GM18868 (cell line): ENCODE measurements around the gene NLGN4X.

Source experiments
- ATAC-seq: cut with Tn5 transposase; IDR thresholded peaks from one replicate; pipeline ENCODE4 v1.9.1; 2021; ENCODE audit warnings: mild to moderate bottlenecking, moderate library complexity; ENCODE audit not compliant: unreplicated experiment

NLGN4X gene

GRCh38 chrX:6159468-6159867, 69.2 kb downstream of the NLGN4X start:
- ATAC-seq: no peak

GRCh38 chrX:6151971-6152370, 76.7 kb downstream of the NLGN4X start:
- no peak for ATAC-seq

GRCh38 chrX:6149060-6149872, 79.4 kb downstream of the NLGN4X start:
- ATAC-seq: no peak

- ATAC-seq: no peak
Measured at GRCh38 chrX:6134255-6134654, 94.4 kb downstream of the NLGN4X start.

DNA sequence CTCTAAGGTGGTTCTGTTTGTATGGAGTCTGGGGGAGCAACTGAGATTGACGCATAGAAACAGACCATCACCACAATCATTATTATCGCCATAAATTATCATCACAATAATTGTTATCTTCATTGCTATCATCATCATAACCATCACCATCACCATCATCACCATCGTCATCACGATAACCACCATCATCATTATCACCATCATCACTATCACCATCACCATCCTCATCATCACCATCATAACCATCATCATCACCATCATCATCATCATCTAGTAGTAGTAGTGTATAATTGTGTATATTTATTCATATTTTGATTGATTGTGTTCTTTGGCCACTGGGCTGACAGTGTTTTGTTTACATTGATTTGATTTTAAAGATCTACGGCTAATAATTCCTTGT, 95.7 kb downstream of the NLGN4X start:
- no peak for ATAC-seq

DNA sequence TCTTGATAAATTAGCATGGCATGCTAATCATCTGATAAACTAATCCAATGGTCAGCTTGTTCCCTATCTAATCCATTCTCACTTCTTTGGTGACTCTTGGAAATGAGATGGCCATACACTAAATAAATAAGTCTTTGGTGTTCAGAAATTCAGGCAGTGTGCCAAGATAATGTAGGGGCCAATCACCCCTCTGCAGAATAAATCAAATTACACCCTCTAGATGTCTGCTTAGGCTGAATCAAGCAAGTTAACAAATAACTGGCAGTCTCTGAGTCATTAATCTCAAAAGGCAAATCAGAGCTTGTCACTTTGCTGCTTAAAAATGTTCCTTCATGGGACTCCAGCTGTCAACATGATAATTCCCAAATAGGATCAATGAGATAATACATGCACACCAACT, 97.4 kb downstream of the NLGN4X start:
- ATAC-seq: no peak

GRCh38 chrX:6129195-6129594, 99.5 kb downstream of the NLGN4X start:
- no peak for ATAC-seq

DNA sequence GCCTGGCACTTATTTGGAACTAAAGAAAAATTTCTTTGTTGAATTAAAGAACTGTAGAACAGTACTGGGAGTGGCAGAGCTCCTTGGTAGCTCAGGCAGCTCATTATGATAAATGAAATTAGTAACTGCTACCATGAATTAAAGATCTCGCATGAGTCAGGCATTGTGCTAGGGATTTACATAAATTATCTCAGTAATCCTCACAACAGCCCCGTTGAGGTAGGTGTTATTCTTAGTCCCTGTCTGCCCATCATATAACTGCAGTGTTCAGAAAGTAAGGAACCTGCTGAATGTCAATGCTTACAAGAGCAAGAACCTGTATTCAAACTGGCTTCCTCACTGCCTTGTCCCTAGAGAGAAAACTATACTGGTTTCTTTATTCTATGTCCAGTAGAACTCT, 108.3 kb downstream of the NLGN4X start:
- ATAC-seq: no peak

DNA sequence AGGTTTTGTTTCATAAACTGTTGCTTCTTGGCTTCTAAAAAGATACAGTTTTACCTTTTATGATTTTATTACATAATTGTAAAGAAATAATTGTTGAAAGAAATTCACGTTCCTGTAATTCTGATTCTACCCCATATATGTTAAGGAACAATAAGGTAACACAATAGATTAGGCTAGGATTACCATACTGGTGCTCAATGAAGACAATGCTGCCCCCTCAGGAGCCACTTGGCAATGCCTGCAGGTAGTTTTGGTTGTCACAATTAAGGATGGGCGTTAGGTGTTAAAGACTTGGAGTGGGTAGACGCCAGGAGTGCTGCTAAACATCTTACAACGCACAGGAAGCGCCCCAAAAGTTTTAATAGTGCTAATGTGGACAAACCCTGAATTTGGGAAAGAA, 133.2 kb downstream of the NLGN4X start:
- no peak for ATAC-seq

- no peak for ATAC-seq
Measured at GRCh38 chrX:6074532-6074931, 154.1 kb downstream of the NLGN4X start.

- no peak for ATAC-seq
Measured at GRCh38 chrX:6071731-6072130, 156.9 kb downstream of the NLGN4X start.

- ATAC-seq: no peak
Measured at GRCh38 chrX:6067600-6067999, 161.1 kb downstream of the NLGN4X start.

- ATAC-seq: no peak
Measured at GRCh38 chrX:6053141-6053540, 175.5 kb downstream of the NLGN4X start.

DNA sequence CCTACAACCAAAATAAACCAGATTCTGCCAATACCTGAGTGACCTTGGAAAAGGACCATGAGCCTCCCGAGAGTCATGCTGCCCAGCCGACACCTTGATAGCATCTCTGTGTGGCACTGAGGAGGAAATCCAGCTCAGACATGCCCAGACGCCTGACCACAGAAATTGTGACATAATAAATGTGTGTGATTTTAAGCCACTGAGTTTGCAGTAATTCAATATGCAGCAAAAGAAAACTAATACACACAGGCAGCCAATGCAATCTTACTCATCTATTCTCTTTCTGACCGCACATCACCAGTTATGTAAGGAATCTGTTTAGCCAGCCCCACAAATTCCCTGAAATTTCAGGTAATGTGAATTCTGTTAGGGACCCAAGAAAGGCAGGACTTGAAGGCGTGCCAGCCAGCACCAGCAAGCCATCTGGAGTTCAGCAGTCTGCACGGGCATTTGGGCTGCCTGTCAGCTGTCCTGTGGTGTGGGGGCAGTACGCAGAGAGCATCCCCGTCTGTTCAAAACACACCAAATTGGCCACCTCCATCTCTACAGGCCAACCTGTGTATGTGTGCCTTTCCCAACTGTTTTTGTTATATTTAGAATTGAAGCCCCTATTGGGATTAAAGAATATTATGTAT, 176.4 kb downstream of the NLGN4X start:
- ATAC-seq: no peak

DNA sequence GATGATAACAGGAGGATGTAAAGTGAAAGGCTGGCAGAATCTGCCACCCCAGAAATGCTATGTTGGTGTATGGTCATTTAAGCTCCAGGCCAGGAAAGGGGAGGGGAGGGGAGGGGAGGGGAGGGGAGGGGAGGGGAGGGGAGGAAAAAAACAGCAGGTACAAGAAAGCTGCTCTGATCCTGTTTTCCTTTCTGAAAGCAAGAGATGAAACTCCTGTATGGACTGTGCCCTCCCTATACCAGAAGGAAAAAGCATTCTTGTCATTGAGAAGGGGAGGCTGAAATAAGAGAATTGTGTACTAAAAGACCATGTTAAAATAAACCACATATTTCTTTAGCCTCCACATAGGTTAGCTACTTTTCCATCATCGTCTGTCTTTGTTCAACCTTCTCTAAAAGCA, 179.5 kb downstream of the NLGN4X start:
- ATAC-seq: no peak

- ATAC-seq: no peak
Measured at GRCh38 chrX:6041630-6042029, 187.0 kb downstream of the NLGN4X start.

- no peak for ATAC-seq
Measured at GRCh38 chrX:6029014-6029413, 199.7 kb downstream of the NLGN4X start.

GRCh38 chrX:6026980-6027379, 201.7 kb downstream of the NLGN4X start:
- ATAC-seq: no peak

- no peak for ATAC-seq
Measured at GRCh38 chrX:6026429-6026828, 202.2 kb downstream of the NLGN4X start.

DNA sequence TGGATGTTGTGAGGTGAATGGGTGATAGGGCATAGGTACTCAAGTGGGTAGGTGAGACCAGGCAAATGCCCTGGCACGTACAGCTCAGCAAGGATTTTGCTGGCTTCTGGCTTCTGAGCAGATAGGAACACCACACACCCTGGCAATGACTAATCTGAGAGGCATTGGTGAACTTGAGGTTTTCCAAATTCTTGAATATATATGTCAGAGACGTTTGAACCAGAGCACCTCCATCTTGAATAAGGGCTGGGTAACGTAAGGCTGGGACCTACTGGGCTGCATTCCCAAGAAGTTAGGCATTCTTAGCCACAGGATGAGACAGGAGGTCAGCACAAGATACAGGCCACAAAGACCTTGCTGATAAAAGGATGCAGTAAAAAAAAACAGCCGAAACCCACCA, 204.5 kb downstream of the NLGN4X start:
- no peak for ATAC-seq

DNA sequence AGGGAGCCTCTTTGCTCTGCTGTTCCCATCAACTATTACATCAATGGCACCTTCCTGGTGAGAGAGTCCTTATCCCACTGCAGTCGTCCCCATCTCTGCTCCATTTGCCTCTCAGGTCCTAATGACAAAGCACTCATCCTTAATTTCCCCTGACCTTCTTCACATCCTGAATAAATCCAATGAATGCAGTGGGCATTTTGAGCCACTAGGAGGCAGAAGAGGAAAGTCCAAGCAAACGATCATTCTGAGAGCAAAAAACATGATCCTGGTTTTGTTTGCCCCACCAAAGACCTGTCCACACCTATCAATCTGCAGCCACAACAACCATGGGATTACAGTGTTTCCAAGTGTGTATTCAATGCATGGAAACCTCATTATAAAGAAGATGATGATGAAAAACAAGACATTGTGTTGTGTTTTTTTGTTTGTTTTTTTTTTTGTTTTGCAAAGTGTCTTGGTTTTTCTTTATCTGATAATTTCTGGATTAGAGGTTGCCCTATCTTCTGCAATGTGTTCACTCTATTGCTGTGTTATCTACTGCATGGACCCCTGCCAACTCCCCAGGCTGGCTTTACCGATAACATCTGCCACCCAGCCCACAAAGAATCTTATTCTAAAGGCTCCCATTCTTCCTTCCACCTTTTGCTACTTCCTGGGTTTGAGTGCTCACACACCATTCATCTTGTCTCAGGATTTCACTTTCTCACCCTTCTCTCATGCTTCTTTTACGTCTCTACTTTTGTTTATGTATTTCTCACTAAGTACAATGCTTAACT, 207.2 kb downstream of the NLGN4X start:
- ATAC-seq: no peak

DNA sequence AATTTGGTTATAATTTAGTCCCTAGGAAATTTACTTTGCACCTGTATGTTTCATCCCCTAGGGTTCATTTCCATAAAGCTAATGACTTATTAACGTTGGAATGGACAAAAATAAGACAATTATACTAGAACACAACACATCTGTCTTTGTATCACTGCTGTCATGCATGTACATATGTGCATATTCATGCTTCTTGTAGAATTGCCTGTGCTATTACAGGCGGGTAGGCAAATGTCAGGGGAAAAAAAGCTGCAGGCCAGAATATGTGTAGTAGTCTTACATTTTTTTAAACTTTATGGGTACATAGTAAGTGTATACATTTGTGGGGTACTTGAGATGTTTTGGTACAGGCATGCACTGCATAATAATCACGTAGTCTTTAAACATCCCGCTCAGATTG, 209.6 kb downstream of the NLGN4X start:
- no peak for ATAC-seq
